B cell (primary cell): ENCODE data around the gene STX11. TPM values are rescaled to one million over a fixed set of nuclear protein-coding genes. Genes with fewer than 3 reads are reported as not detected.

Experiments
- ATAC-seq: fragments of 200-7000 bp; cut with Tn5 transposase; one replicate; pipeline ENCODE4 v1.10.0; 2021; ENCODE audit warnings: low read depth, mild to moderate bottlenecking, moderate number of reproducible peaks, moderate library complexity
- CTCF ChIA-PET: fragments of 350-600 bp; sonication (Branson Sonifier 250); formaldehyde crosslinking; loops from one replicate; lab custom pipeline; 2021; ENCODE audit warnings: antibody characterized with exemption, inconsistent platforms; lab: Charles Lee
- POLR2A ChIA-PET: fragments of 350-600 bp; sonication (Branson Sonifier 250); formaldehyde crosslinking; loops from one replicate; lab custom pipeline; 2021; ENCODE audit warnings: antibody characterized with exemption; lab: Charles Lee
- DNase-seq: peaks from one replicate; pipeline ENCODE4 v3.0.0; 2013
- H2AFZ ChIP-seq: 2 replicates; pipeline ENCODE4 v1.6.1; 2012; ENCODE audit warnings: mild to moderate bottlenecking, low read depth, low read length; ENCODE audit not compliant: insufficient read depth, poor library complexity, severe bottlenecking
- H3K27ac ChIP-seq, 2 donors: 1 replicate in 1 of 2; 2 replicates in 1 of 2; pipeline ENCODE4 v1.5.1; 2012 to 2013; ENCODE audit warnings: low read length in 2 of 2, mild to moderate bottlenecking in 2 of 2, moderate library complexity in 1 of 2
- H3K27me3 ChIP-seq, 4 experiments: fragments of 200-600 bp in 1 of 4; sonication (generic) in 1 of 4; replicated peaks in 1 of 4; 1 replicate in 2 of 4; 2 replicates in 2 of 4; pipeline versions ENCODE4 v1.6.1 to v1.7.0; 2013 to 2016; ENCODE audit warnings: low read length in 3 of 4, mild to moderate bottlenecking in 2 of 4, mixed read lengths in 1 of 4, moderate library complexity in 1 of 4; ENCODE audit not compliant: insufficient read depth in 4 of 4, control insufficient read depth in 3 of 4; ENCODE audit errors: control extremely low read depth in 1 of 4
- H3K36me3 ChIP-seq, 2 experiments: replicated peaks in 1 of 2; 1 replicate in 1 of 2; 2 replicates in 1 of 2; pipeline versions ENCODE4 v1.6.1 to v1.7.1; 2013; ENCODE audit warnings: low read length in 1 of 2; ENCODE audit not compliant: insufficient read depth in 2 of 2, control insufficient read depth in 1 of 2; ENCODE audit errors: control extremely low read depth in 1 of 2, extremely low read depth in 1 of 2
- H3K4me1 ChIP-seq, 2 donors: fragments of 200-600 bp in 1 of 2; sonication (generic) in 1 of 2; 1 replicate in 1 of 2; 2 replicates in 1 of 2; pipeline versions ENCODE4 v1.5.1 to v1.6.1; 2013 to 2017; ENCODE audit warnings: low read length in 2 of 2; ENCODE audit not compliant: control insufficient read depth in 2 of 2, insufficient read depth in 2 of 2
- H3K4me2 ChIP-seq: replicated peaks from 2 replicates; pipeline ENCODE3; 2012; ENCODE audit warnings: mild to moderate bottlenecking, low read depth, low read length; ENCODE audit not compliant: poor library complexity, severe bottlenecking
- H3K4me3 ChIP-seq, 5 experiments: fragments of 200-600 bp in 1 of 5; sonication (generic) in 1 of 5; 1 replicate in 3 of 5; 2 replicates in 2 of 5; pipeline versions ENCODE4 v1.5.1 to v1.7.0; 2011 to 2016; ENCODE audit warnings: low read length in 4 of 5, mild to moderate bottlenecking in 4 of 5, low read depth in 2 of 5, control low read depth in 1 of 5, moderate library complexity in 1 of 5; ENCODE audit not compliant: insufficient read depth in 1 of 5; ENCODE audit errors: control extremely low read depth in 1 of 5, extremely low read depth in 1 of 5
- H3K79me2 ChIP-seq: fragments of 200-600 bp; sonication (generic); one replicate; pipeline ENCODE4 v1.6.0; 2016; ENCODE audit warnings: low read length; ENCODE audit not compliant: control insufficient read depth, insufficient read depth
- H3K9ac ChIP-seq: fragments of 200-600 bp; sonication (generic); 2 replicates; pipeline ENCODE4 v1.6.1; 2017; ENCODE audit warnings: mild to moderate bottlenecking, low read length, moderate library complexity
- H3K9me3 ChIP-seq, 3 donors: one replicate each; pipeline versions ENCODE4 v1.6.1 to v1.7.1; 2013; ENCODE audit warnings: low read length in 2 of 3; ENCODE audit not compliant: control insufficient read depth in 2 of 3, insufficient read depth in 1 of 3; ENCODE audit errors: control extremely low read depth in 1 of 3
- H4K20me1 ChIP-seq: 2 replicates; pipeline ENCODE4 v1.6.0; 2012; ENCODE audit warnings: mild to moderate bottlenecking, low read length; ENCODE audit not compliant: insufficient read depth, control insufficient read depth, poor library complexity, severe bottlenecking
- H3K27ac Mint-ChIP-seq: one replicate; pipeline ENCODE4 v1.8.0; 2021; ENCODE audit warnings: mixed read lengths
- H3K27me3 Mint-ChIP-seq: one replicate; pipeline ENCODE4 v1.8.0; 2021; ENCODE audit warnings: mixed read lengths
- H3K4me1 Mint-ChIP-seq: one replicate; pipeline ENCODE4 v1.8.0; 2021; ENCODE audit warnings: mixed read lengths
- H3K4me3 Mint-ChIP-seq: one replicate; pipeline ENCODE4 v1.8.0; 2021; ENCODE audit warnings: mixed read lengths
- H3K9me3 Mint-ChIP-seq: one replicate; pipeline ENCODE4 v1.8.0; 2022; ENCODE audit warnings: mixed read lengths; ENCODE audit not compliant: insufficient read depth
- EZH2 ChIP-seq: IDR thresholded peaks from 2 replicates; pipeline ENCODE4 v1.6.1; 2012; ENCODE audit warnings: borderline replicate concordance, low read depth, mild to moderate bottlenecking, moderate library complexity, low read length; ENCODE audit not compliant: insufficient read depth, poor library complexity, severe bottlenecking
- WGBS: methylation state at CpG from one replicate; pipeline ENCODE4 v1.1.5; 2013; ENCODE audit warnings: missing lambda C conversion rate; ENCODE audit not compliant: insufficient coverage; 5-methylcytosine and 5-hydroxymethylcytosine counted together
- intact Hi-C: fragments of 100-400 bp; cut with micrococcal nuclease; formaldehyde crosslinking; loops from one replicate; pipeline ENCODE4 v1.10.0; 2022
- polyA plus RNA-seq: library from polyadenylated mRNA; depleted of rRNA; stranded (reverse); fragments of >200 nt; gene quantifications from 2 replicates; pipeline ENCODE4 v1.2.3, GENCODE V29; 2012
- total RNA-seq, 2 donors: library from RNA; stranded (reverse); fragments of 120-200 nt in 1 of 2; gene quantifications; 1 replicate in 1 of 2; 2 replicates in 1 of 2; pipeline versions ENCODE4 v1.2.3 to v1.2.4, GENCODE V29; 2013 to 2022
- TF ChIP-seq, protein P1 (sequence below): fragments of 200-600 bp; IDR thresholded peaks from one replicate; pipeline ENCODE4 v1.8.0; 2022; ENCODE audit warnings: antibody characterized with exemption, mild to moderate bottlenecking

Gene STX11
- total and polyA plus RNA-seq, 2 donors (not counting 1 experiment from before 2014, with no cell fraction given): 10.3 to 14.6 TPM

DNA sequence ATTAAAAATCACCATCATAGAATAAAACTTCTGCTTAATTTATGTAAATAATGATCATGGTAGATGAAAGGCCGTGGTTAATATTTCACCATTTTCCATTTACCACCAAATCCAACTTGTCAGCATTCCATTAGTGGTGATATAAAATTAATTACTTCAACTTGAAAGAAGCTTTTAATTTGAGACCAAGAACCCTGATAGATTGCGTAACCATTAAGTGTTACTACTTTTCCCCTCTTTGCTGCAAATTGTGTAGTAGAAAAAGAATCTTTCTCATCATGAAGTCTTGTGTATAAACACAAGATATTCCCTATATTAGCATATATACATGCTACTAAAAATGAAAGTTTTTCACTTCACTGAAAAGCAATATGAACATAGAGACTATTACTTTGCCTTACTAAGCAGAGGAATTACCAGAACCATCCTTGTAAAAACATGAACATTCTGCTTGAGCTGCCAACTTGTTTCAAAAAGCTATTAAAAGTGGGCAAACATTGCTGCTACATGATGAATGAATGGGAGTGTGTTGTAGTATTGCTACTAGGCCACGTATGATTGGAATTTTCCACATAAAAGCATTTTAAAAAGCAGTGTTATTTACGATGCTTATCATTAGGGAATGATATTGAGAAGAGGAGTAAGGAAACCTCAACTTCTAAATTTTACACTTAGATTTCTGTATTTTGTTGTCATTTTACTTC, 35.0 kb downstream of the STX11 start:
- Mint-ChIP-seq H3K27ac (no peak overlapping the region), H3K9me3 (no peaks in the 10 kb centered on the region), H3K4me1 (peaks cover 10% of the 10 kb centered on the region), H3K27me3 (no peaks in the 10 kb centered on the region), H3K4me3 (no peak overlapping the region)
- ChIA-PET POLR2A (no interaction called here), CTCF (no interaction called here)
- H3K4me2 ChIP-seq: no peak overlapping the region
- TF ChIP-seq, protein P1, sequence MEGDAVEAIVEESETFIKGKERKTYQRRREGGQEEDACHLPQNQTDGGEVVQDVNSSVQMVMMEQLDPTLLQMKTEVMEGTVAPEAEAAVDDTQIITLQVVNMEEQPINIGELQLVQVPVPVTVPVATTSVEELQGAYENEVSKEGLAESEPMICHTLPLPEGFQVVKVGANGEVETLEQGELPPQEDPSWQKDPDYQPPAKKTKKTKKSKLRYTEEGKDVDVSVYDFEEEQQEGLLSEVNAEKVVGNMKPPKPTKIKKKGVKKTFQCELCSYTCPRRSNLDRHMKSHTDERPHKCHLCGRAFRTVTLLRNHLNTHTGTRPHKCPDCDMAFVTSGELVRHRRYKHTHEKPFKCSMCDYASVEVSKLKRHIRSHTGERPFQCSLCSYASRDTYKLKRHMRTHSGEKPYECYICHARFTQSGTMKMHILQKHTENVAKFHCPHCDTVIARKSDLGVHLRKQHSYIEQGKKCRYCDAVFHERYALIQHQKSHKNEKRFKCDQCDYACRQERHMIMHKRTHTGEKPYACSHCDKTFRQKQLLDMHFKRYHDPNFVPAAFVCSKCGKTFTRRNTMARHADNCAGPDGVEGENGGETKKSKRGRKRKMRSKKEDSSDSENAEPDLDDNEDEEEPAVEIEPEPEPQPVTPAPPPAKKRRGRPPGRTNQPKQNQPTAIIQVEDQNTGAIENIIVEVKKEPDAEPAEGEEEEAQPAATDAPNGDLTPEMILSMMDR: no peak
- no peak for TF ChIP-seq EZH2
- peaks cover 0 to 10% (median 0%) of the 10 kb centered on the region in 3 donors for H3K9me3 ChIP-seq
- H4K20me1 ChIP-seq: no peaks in the 10 kb centered on the region
- DNase-seq: no peak
- no peak overlapping the region for H3K4me3 ChIP-seq
- H3K9ac ChIP-seq: no peak overlapping the region
- H3K4me1 ChIP-seq: peaks cover 3 to 5% of the 10 kb centered on the region in 2 donors
- H2AFZ ChIP-seq: no peak overlapping the region
- H3K36me3 ChIP-seq: peaks cover 0 to 13% of the 10 kb centered on the region in 2 experiments
- ATAC-seq: no peak
- H3K27me3 ChIP-seq: no peaks in the 10 kb centered on the region
- WGBS: no CpG with 5 or more reads among the region's 4 CpGs
- H3K27ac ChIP-seq: no peak overlapping the region
- no peaks in the 10 kb centered on the region for H3K79me2 ChIP-seq
- intact Hi-C loops: no loop called here

- H3K27me3 ChIP-seq: no peaks in the 10 kb centered on the region
- H3K4me1 Mint-ChIP-seq: peaks cover 2% of the 10 kb centered on the region
- no peak overlapping the region for H3K27ac Mint-ChIP-seq
- peaks cover 0 to 13% of the 10 kb centered on the region in 2 experiments for H3K36me3 ChIP-seq
- no peaks in the 10 kb centered on the region for H4K20me1 ChIP-seq
- no peak for ATAC-seq
- H3K9ac ChIP-seq: no peak overlapping the region
- H3K4me3 ChIP-seq: no peak overlapping the region
- POLR2A ChIA-PET: no interaction called here
- WGBS: 98% methylated on average over 79 of the region's 79 CpGs
- TF ChIP-seq, protein P1: no peak
- no peak for TF ChIP-seq EZH2
- intact Hi-C loops: no loop called here
- peaks cover 0 to 10% (median 0%) of the 10 kb centered on the region in 3 donors for H3K9me3 ChIP-seq
- no peaks in the 10 kb centered on the region for H3K4me1 ChIP-seq
- H3K27ac ChIP-seq: no peak overlapping the region
- H3K9me3 Mint-ChIP-seq: no peaks in the 10 kb centered on the region
- no peak overlapping the region for H3K4me2 ChIP-seq
- no peak overlapping the region for H3K4me3 Mint-ChIP-seq
- H3K27me3 Mint-ChIP-seq: no peaks in the 10 kb centered on the region
- H3K79me2 ChIP-seq: no peaks in the 10 kb centered on the region
- no peak overlapping the region for H2AFZ ChIP-seq
- DNase-seq: no peak
- CTCF ChIA-PET: no interaction called here
Observed at GRCh38 chr6:144186817-144187625, 36.7 kb downstream of the STX11 start.
